Duodenal mucosa (tissue), 2 donors: ENCODE data around the gene VTI1A.
A peak's percentile ranks its signal among the peaks of the same experiment; 100 is the strongest.

ENCODE experiments used
- H3K27ac ChIP-seq: one replicate; pipeline ENCODE4 v1.7.0; 2013; ENCODE audit warnings: low read depth, low read length
- H3K27me3 ChIP-seq, 2 donors: one replicate each; pipeline ENCODE4 v1.7.0; 2013; ENCODE audit warnings: low read length in 2 of 2, control low read depth in 1 of 2; ENCODE audit not compliant: insufficient read depth in 2 of 2, control insufficient read depth in 1 of 2
- H3K36me3 ChIP-seq, 2 donors: one replicate each; pipeline ENCODE4 v1.7.0; 2013; ENCODE audit warnings: low read length in 2 of 2, control low read depth in 1 of 2; ENCODE audit not compliant: insufficient read depth in 2 of 2, control insufficient read depth in 1 of 2
- H3K4me1 ChIP-seq, 2 donors: one replicate each; pipeline ENCODE4 v1.7.0; 2013; ENCODE audit warnings: low read length in 2 of 2, control low read depth in 1 of 2; ENCODE audit not compliant: insufficient read depth in 2 of 2, control insufficient read depth in 1 of 2
- H3K4me3 ChIP-seq, 2 donors: one replicate each; pipeline ENCODE4 v1.7.0; 2013; ENCODE audit warnings: low read length in 2 of 2, low read depth in 1 of 2
- H3K9ac ChIP-seq, 2 donors: one replicate each; pipeline ENCODE4 v1.7.0; 2013; ENCODE audit warnings: low read length in 2 of 2, low read depth in 1 of 2
- H3K9me3 ChIP-seq, 2 donors: one replicate each; pipeline ENCODE4 v1.7.0; 2013; ENCODE audit warnings: low read length in 2 of 2, control low read depth in 1 of 2; ENCODE audit not compliant: control insufficient read depth in 1 of 2

VTI1A gene

GRCh38 chr10:112752288-112752687 is 305.3 kb downstream of the VTI1A start:
- Histone ChIP-seq H3K4me3 (no peak overlapping the region), H3K27ac (no peak overlapping the region)

GRCh38 chr10:112753961-112754411 is 307.0 kb downstream of the VTI1A start:
- no peaks in the 10 kb centered on the region for H3K36me3 ChIP-seq
- peaks cover 37 to 41% of the 10 kb centered on the region in 2 donors for H3K4me1 ChIP-seq
- no peak overlapping the region for H3K27ac ChIP-seq
- no peak overlapping the region for H3K9ac ChIP-seq
- H3K4me3 ChIP-seq, result no peak overlapping the region
- H3K27me3 ChIP-seq, result no peaks in the 10 kb centered on the region
- no peaks in the 10 kb centered on the region for H3K9me3 ChIP-seq

More at GRCh38 chr10:112752288-112752687, 305.3 kb downstream of the VTI1A start:
- Histone ChIP-seq H3K9ac (no peak overlapping the region), H3K36me3 (no peaks in the 10 kb centered on the region), H3K27me3 (no peaks in the 10 kb centered on the region), H3K9me3 (no peaks in the 10 kb centered on the region), H3K4me1 (peaks cover 37 to 41% of the 10 kb centered on the region in 2 donors)

- H3K4me1 ChIP-seq, result peaks cover 25 to 31% of the 10 kb centered on the region in 2 donors
- no peaks in the 10 kb centered on the region for H3K36me3 ChIP-seq
- no peaks in the 10 kb centered on the region for H3K27me3 ChIP-seq
- no peak overlapping the region for H3K9ac ChIP-seq
- peak overlapping the region in 1 of 2 donors; percentile 23 for H3K4me3 ChIP-seq
- no peaks in the 10 kb centered on the region for H3K9me3 ChIP-seq
- no peak overlapping the region for H3K27ac ChIP-seq
These were observed 308.6 kb downstream of the VTI1A start for GRCh38 chr10:112755446-112756234.

- H3K4me1 ChIP-seq, result peaks cover 22 to 26% of the 10 kb centered on the region in 2 donors
- no peak overlapping the region for H3K9ac ChIP-seq
- no peak overlapping the region for H3K27ac ChIP-seq
- H3K36me3 ChIP-seq, result no peaks in the 10 kb centered on the region
- no peaks in the 10 kb centered on the region for H3K9me3 ChIP-seq
- no peaks in the 10 kb centered on the region for H3K27me3 ChIP-seq
- peak overlapping the region in 1 of 2 donors; percentile 23 for H3K4me3 ChIP-seq
These were observed 309.2 kb downstream of the VTI1A start for GRCh38 chr10:112756235-112756527.

GRCh38 chr10:112758961-112759360 is 311.9 kb downstream of the VTI1A start:
- H3K27ac ChIP-seq, result no peak overlapping the region
- H3K27me3 ChIP-seq, result no peaks in the 10 kb centered on the region
- H3K4me1 ChIP-seq, result peaks cover 9 to 13% of the 10 kb centered on the region in 2 donors
- H3K9me3 ChIP-seq, result no peaks in the 10 kb centered on the region
- no peak overlapping the region for H3K9ac ChIP-seq
- H3K4me3 ChIP-seq, result no peak overlapping the region
- no peaks in the 10 kb centered on the region for H3K36me3 ChIP-seq

GRCh38 chr10:112759496-112759895 is 312.5 kb downstream of the VTI1A start:
- H3K9ac ChIP-seq, result no peak overlapping the region
- no peak overlapping the region for H3K4me3 ChIP-seq
- no peak overlapping the region for H3K27ac ChIP-seq
- peaks cover 9 to 13% of the 10 kb centered on the region in 2 donors for H3K4me1 ChIP-seq
- H3K27me3 ChIP-seq, result no peaks in the 10 kb centered on the region
- no peaks in the 10 kb centered on the region for H3K36me3 ChIP-seq
- H3K9me3 ChIP-seq, result no peaks in the 10 kb centered on the region

- H3K27me3 ChIP-seq, result no peaks in the 10 kb centered on the region
- H3K9me3 ChIP-seq, result no peaks in the 10 kb centered on the region
- peaks cover 0 to 2% of the 10 kb centered on the region in 2 donors for H3K4me1 ChIP-seq
- H3K27ac ChIP-seq, result no peak overlapping the region
- no peak overlapping the region for H3K9ac ChIP-seq
- H3K36me3 ChIP-seq, result no peaks in the 10 kb centered on the region
- H3K4me3 ChIP-seq, result no peak overlapping the region
These were observed 314.2 kb downstream of the VTI1A start for GRCh38 chr10:112761256-112761655.

- Histone ChIP-seq H3K4me1 (peaks cover 0 to 1% of the 10 kb centered on the region in 2 donors), H3K27me3 (no peaks in the 10 kb centered on the region), H3K4me3 (no peak overlapping the region), H3K9ac (no peak overlapping the region), H3K9me3 (no peaks in the 10 kb centered on the region), H3K27ac (no peak overlapping the region), H3K36me3 (no peaks in the 10 kb centered on the region)
These were observed 317.0 kb downstream of the VTI1A start for GRCh38 chr10:112763916-112764520.

- Histone ChIP-seq H3K27ac (no peak overlapping the region), H3K9me3 (no peaks in the 10 kb centered on the region)
These were observed 318.8 kb downstream of the VTI1A start for GRCh38 chr10:112765717-112766235.

GRCh38 chr10:112766636-112767035 is 319.6 kb downstream of the VTI1A start:
- H3K36me3 ChIP-seq, result no peaks in the 10 kb centered on the region

More at GRCh38 chr10:112765717-112766235, 318.8 kb downstream of the VTI1A start:
- H3K4me3 ChIP-seq, result no peak overlapping the region
- no peaks in the 10 kb centered on the region for H3K36me3 ChIP-seq
- H3K9ac ChIP-seq, result no peak overlapping the region
- H3K27me3 ChIP-seq, result no peaks in the 10 kb centered on the region
- H3K4me1 ChIP-seq, result peaks cover 0 to 7% of the 10 kb centered on the region in 2 donors

More at GRCh38 chr10:112766636-112767035, 319.6 kb downstream of the VTI1A start:
- no peak overlapping the region for H3K9ac ChIP-seq
- no peak overlapping the region for H3K27ac ChIP-seq
- H3K4me3 ChIP-seq, result no peak overlapping the region
- H3K4me1 ChIP-seq, result peaks cover 0 to 7% of the 10 kb centered on the region in 2 donors
- H3K27me3 ChIP-seq, result no peaks in the 10 kb centered on the region
- no peaks in the 10 kb centered on the region for H3K9me3 ChIP-seq
